H9 (cell line): ENCODE results near the gene SPDEF. TPM values are rescaled to one million over a fixed set of nuclear protein-coding genes. Genes with fewer than 3 reads are reported as not detected.

Source experiments
- DNase-seq: peaks from one replicate; pipeline ENCODE4 v3.0.0-alpha.2; 2017
- H2AFZ ChIP-seq: one replicate; pipeline ENCODE4 v1.6.1; 2013; ENCODE audit warnings: mild to moderate bottlenecking, low read length, control low read depth, moderate library complexity
- H2AK5ac ChIP-seq: 2 replicates; pipeline ENCODE4 v1.6.1; 2013; ENCODE audit warnings: low read length, control low read depth, mixed read lengths; ENCODE audit not compliant: insufficient read length
- H2BK120ac ChIP-seq: one replicate; pipeline ENCODE4 v1.6.1; 2013; ENCODE audit warnings: low read depth, mild to moderate bottlenecking, low read length, control low read depth, inconsistent platforms; ENCODE audit not compliant: poor library complexity, severe bottlenecking
- H2BK12ac ChIP-seq: 2 replicates; pipeline ENCODE4 v1.6.1; 2013; ENCODE audit warnings: low read length, control low read depth, mixed read lengths, low read depth; ENCODE audit not compliant: insufficient read length
- H2BK15ac ChIP-seq: 2 replicates; pipeline ENCODE4 v1.6.1; 2013; ENCODE audit warnings: low read depth, low read length, control low read depth
- H2BK20ac ChIP-seq: one replicate; pipeline ENCODE4 v1.6.1; 2013; ENCODE audit warnings: low read depth, mild to moderate bottlenecking, low read length, control low read depth, inconsistent platforms; ENCODE audit not compliant: poor library complexity, severe bottlenecking
- H2BK5ac ChIP-seq: 2 replicates; pipeline ENCODE4 v1.6.1; 2013; ENCODE audit warnings: low read length, control low read depth, mixed read lengths; ENCODE audit not compliant: insufficient read length
- H3K14ac ChIP-seq: 2 replicates; pipeline ENCODE4 v1.6.1; 2013; ENCODE audit warnings: low read length, control low read depth; ENCODE audit not compliant: insufficient read depth
- H3K18ac ChIP-seq: 2 replicates; pipeline ENCODE4 v1.6.1; 2013; ENCODE audit warnings: low read depth, mild to moderate bottlenecking, mixed read lengths, low read length, control low read depth; ENCODE audit not compliant: insufficient read length
- H3K23ac ChIP-seq: 2 replicates; pipeline ENCODE4 v1.6.1; 2013; ENCODE audit warnings: low read length, control low read depth, mixed read lengths, low read depth; ENCODE audit not compliant: insufficient read length
- H3K23me2 ChIP-seq: 2 replicates; pipeline ENCODE4 v1.6.1; 2013; ENCODE audit warnings: low read depth, mild to moderate bottlenecking, mixed read lengths, low read length, control low read depth; ENCODE audit not compliant: insufficient read length, poor library complexity, severe bottlenecking
- H3K27ac ChIP-seq: 2 replicates; pipeline ENCODE4 v1.5.1; 2013; ENCODE audit warnings: low read length, control low read depth, mixed read lengths, low read depth; ENCODE audit not compliant: insufficient read length
- H3K27me3 ChIP-seq: 2 replicates; pipeline ENCODE4 v1.6.1; 2013; ENCODE audit warnings: low read length, control low read depth, inconsistent platforms; ENCODE audit not compliant: insufficient read depth
- H3K4ac ChIP-seq: 2 replicates; pipeline ENCODE4 v1.6.1; 2013; ENCODE audit warnings: low read depth, mild to moderate bottlenecking, control low read depth, inconsistent platforms, low read length, moderate library complexity
- H3K4me1 ChIP-seq: 2 replicates; pipeline ENCODE4 v1.6.1; 2013; ENCODE audit warnings: low read length, control low read depth, inconsistent platforms; ENCODE audit not compliant: insufficient read depth
- H3K4me2 ChIP-seq: 2 replicates; pipeline ENCODE4 v1.6.1; 2013; ENCODE audit warnings: low read length, control low read depth, mixed read lengths; ENCODE audit not compliant: insufficient read length, insufficient read depth
- H3K56ac ChIP-seq: 2 replicates; pipeline ENCODE4 v1.6.1; 2013; ENCODE audit warnings: low read depth, mild to moderate bottlenecking, mixed read lengths, low read length, control low read depth; ENCODE audit not compliant: insufficient read length
- H3K79me1 ChIP-seq: 2 replicates; pipeline ENCODE4 v1.6.1; 2013; ENCODE audit warnings: low read depth, mild to moderate bottlenecking, moderate library complexity, low read length, control low read depth, inconsistent platforms; ENCODE audit not compliant: insufficient read depth, poor library complexity, severe bottlenecking
- H3K79me2 ChIP-seq: 2 replicates; pipeline ENCODE4 v1.6.1; 2013; ENCODE audit warnings: low read length, control low read depth, inconsistent platforms; ENCODE audit not compliant: insufficient read depth
- H3K9ac ChIP-seq: 2 replicates; pipeline ENCODE4 v1.6.1; 2013; ENCODE audit warnings: low read length, control low read depth, mixed read lengths; ENCODE audit not compliant: insufficient read length; ENCODE audit errors: extremely low read depth
- H3K9me3 ChIP-seq: one replicate; pipeline ENCODE4 v1.6.1; 2013; ENCODE audit warnings: low read depth, low read length, inconsistent platforms; ENCODE audit not compliant: control insufficient read depth
- H3T11ph ChIP-seq: one replicate; pipeline ENCODE4 v1.6.1; 2013; ENCODE audit warnings: mild to moderate bottlenecking, low read length, control low read depth, inconsistent platforms
- H4K20me1 ChIP-seq: one replicate; pipeline ENCODE4 v1.6.1; 2013; ENCODE audit not compliant: control insufficient read depth, insufficient read length, insufficient read depth
- H4K5ac ChIP-seq: 2 replicates; pipeline ENCODE4 v1.6.1; 2013; ENCODE audit warnings: low read depth, mild to moderate bottlenecking, mixed read lengths, low read length, control low read depth; ENCODE audit not compliant: insufficient read length
- H4K8ac ChIP-seq: replicated peaks from 2 replicates; pipeline ENCODE4 v1.6.1; 2013; ENCODE audit warnings: low read length, control low read depth, mixed read lengths, low read depth; ENCODE audit not compliant: insufficient read length
- H4K91ac ChIP-seq: 2 replicates; pipeline ENCODE4 v1.6.1; 2013; ENCODE audit warnings: low read depth, mild to moderate bottlenecking, moderate library complexity, mixed read lengths, low read length, control low read depth; ENCODE audit not compliant: insufficient read length
- H3K27ac Mint-ChIP-seq, 3 experiments: 2 replicates in 2 of 3; 3 replicates in 1 of 3; pipeline ENCODE4 v1.8.0; 2020 to 2021; ENCODE audit warnings: mixed read lengths in 3 of 3, mild to moderate bottlenecking in 1 of 3, moderate library complexity in 1 of 3
- H3K27me3 Mint-ChIP-seq: 2 replicates; pipeline ENCODE4 v1.8.0; 2021; ENCODE audit warnings: low read depth, mild to moderate bottlenecking, moderate library complexity, mixed read lengths
- H3K36me3 Mint-ChIP-seq, 3 experiments: 2 replicates in 2 of 3; 3 replicates in 1 of 3; pipeline ENCODE4 v1.8.0; 2020 to 2021; ENCODE audit warnings: low read depth in 3 of 3, mixed read lengths in 3 of 3; ENCODE audit not compliant: insufficient read depth in 1 of 3
- H3K4me1 Mint-ChIP-seq, 2 experiments: 2 replicates each; pipeline ENCODE4 v1.8.0; 2020; ENCODE audit warnings: mixed read lengths in 2 of 2
- H3K4me3 Mint-ChIP-seq, 2 experiments: 2 replicates in 1 of 2; 3 replicates in 1 of 2; pipeline ENCODE4 v1.8.0; 2020 to 2021; ENCODE audit warnings: mild to moderate bottlenecking in 2 of 2, mixed read lengths in 2 of 2, moderate library complexity in 1 of 2
- H3K9me3 Mint-ChIP-seq, 2 experiments: 2 replicates in 1 of 2; 3 replicates in 1 of 2; pipeline ENCODE4 v1.8.0; 2020; ENCODE audit warnings: mild to moderate bottlenecking in 2 of 2, mixed read lengths in 2 of 2, moderate library complexity in 1 of 2
- CTCF ChIP-seq: fragments of 200-600 bp; sonication (generic); conservative IDR thresholded peaks from 3 replicates; pipeline ENCODE4 v1.8.0; 2021; ENCODE audit warnings: antibody characterized with exemption, mild to moderate bottlenecking
- whole genome bisulfite sequencing: extraction: QIAGEN DNeasy Blood & Tissue Kit; methylation state at CpG from one replicate; pipeline ENCODE4 v1.1.7; 2013; ENCODE audit warnings: missing lambda C conversion rate, low lambda C conversion rate, mixed read lengths; ENCODE audit not compliant: insufficient read length; ENCODE audit errors: extremely low coverage; 5-methylcytosine and 5-hydroxymethylcytosine counted together
- total RNA-seq: library from RNA; stranded (reverse); gene quantifications from 2 replicates; pipeline ENCODE4 v1.2.1, GENCODE V29; 2021

Gene SPDEF
- total RNA-seq, 1 experiment from 2014 or later, result 0.15 TPM

GRCh38 chr6:34518669-34519365, 37.3 kb downstream of the SPDEF start:
- Histone ChIP-seq H2BK5ac (no peak overlapping the region), H4K20me1 (no peaks in the 10 kb centered on the region), H4K5ac (no peak overlapping the region), H3K4ac (no peak overlapping the region), H2AFZ (no peak overlapping the region), H3K4me1 (peaks cover 1% of the 10 kb centered on the region; the same call in 1 of the 2 replicates), H3K4me2 (no peak overlapping the region), H3K23ac (no peak overlapping the region), H3T11ph (no peak overlapping the region), H3K56ac (no peak overlapping the region), H3K27ac (no peak overlapping the region), H3K18ac (no peak overlapping the region), H3K9me3 (no peaks in the 10 kb centered on the region), H3K79me2 (no peaks in the 10 kb centered on the region), H2AK5ac (no peak overlapping the region), H2BK12ac (no peak overlapping the region), H3K23me2 (peaks cover 9% of the 10 kb centered on the region), H3K9ac (no peak overlapping the region), H2BK15ac (no peak overlapping the region), H3K14ac (no peak overlapping the region), H4K8ac (no peak overlapping the region), H2BK120ac (no peak overlapping the region), H4K91ac (no peak overlapping the region), H3K79me1 (no peaks in the 10 kb centered on the region), H2BK20ac (no peak overlapping the region), H3K27me3 (no peaks in the 10 kb centered on the region)
- no peak for DNase-seq
- WGBS, result no CpG with 5 or more reads among the region's 4 CpGs
- no peaks in the 10 kb centered on the region for H3K36me3 Mint-ChIP-seq
- TF ChIP-seq CTCF, result no peak
- no peaks in the 10 kb centered on the region for H3K9me3 Mint-ChIP-seq
- peaks cover 15 to 32% of the 10 kb centered on the region in 2 experiments for H3K4me1 Mint-ChIP-seq
- no peak overlapping the region; a peak in 1 of 7 replicates for H3K27ac Mint-ChIP-seq
- peaks cover 17% of the 10 kb centered on the region for H3K27me3 Mint-ChIP-seq
- H3K4me3 Mint-ChIP-seq, result no peak overlapping the region
